H1 (cell line): ENCODE measurements around the gene PSORS1C2. TPM values are rescaled to one million over a fixed set of nuclear protein-coding genes. Genes with fewer than 3 reads are reported as not detected.

Experiments
- BCL11A ChIP-seq, 2 experiments: IDR thresholded peaks; one replicate each; pipeline ENCODE4 v1.6.1; 2011; ENCODE audit warnings: low read depth in 2 of 2, low read length in 2 of 2, mild to moderate bottlenecking in 2 of 2
- CEBPB ChIP-seq: IDR thresholded peaks from 2 replicates; pipeline ENCODE4 v1.6.1; 2012; ENCODE audit warnings: low read depth, low read length
- CHD1 ChIP-seq: IDR thresholded peaks from 2 replicates; pipeline ENCODE4 v1.6.1; 2012; ENCODE audit warnings: low read depth, low read length, improper control_type of control experiment
- GABPA ChIP-seq: IDR thresholded peaks from 2 replicates; pipeline ENCODE4 v1.6.1; 2011; ENCODE audit warnings: mild to moderate bottlenecking, low read length, moderate library complexity, borderline replicate concordance; ENCODE audit not compliant: insufficient read depth
- KDM4A ChIP-seq: IDR thresholded peaks from one replicate; pipeline ENCODE4 v1.7.1; 2012; ENCODE audit warnings: low read depth, mild to moderate bottlenecking, moderate library complexity, low read length, inconsistent platforms; ENCODE audit not compliant: severe bottlenecking
- NANOG ChIP-seq: IDR thresholded peaks from 2 replicates; pipeline ENCODE4 v1.6.1; 2011; ENCODE audit warnings: low read length, low read depth, mild to moderate bottlenecking, inconsistent platforms; ENCODE audit not compliant: insufficient read depth, poor library complexity, severe bottlenecking
- POLR2A ChIP-seq, 2 experiments: IDR thresholded peaks; 1 replicate in 1 of 2; 2 replicates in 1 of 2; pipeline ENCODE4 v1.6.1; 2011; ENCODE audit warnings: low read depth in 2 of 2, low read length in 2 of 2, mild to moderate bottlenecking in 2 of 2; ENCODE audit errors: control extremely low read depth in 1 of 2
- RAD21 ChIP-seq, 2 experiments: IDR thresholded peaks in 1 of 2; conservative IDR thresholded peaks in 1 of 2; 2 replicates each; pipeline ENCODE4 v1.6.1; 2011; ENCODE audit warnings: low read depth in 2 of 2, low read length in 2 of 2, improper control_type of control experiment in 1 of 2, inconsistent platforms in 1 of 2, mild to moderate bottlenecking in 1 of 2, moderate library complexity in 1 of 2
- RNF2 ChIP-seq: fragments of 200-900, 300-1000 bp; sonication (generic); IDR thresholded peaks from 2 replicates; pipeline ENCODE4 v1.7.1; 2016; ENCODE audit warnings: borderline replicate concordance, low read depth, mild to moderate bottlenecking, antibody characterized with exemption, low read length; ENCODE audit not compliant: poor library complexity, severe bottlenecking; ENCODE audit errors: missing control alignments
- SIN3A ChIP-seq, 2 experiments: IDR thresholded peaks in 1 of 2; conservative IDR thresholded peaks in 1 of 2; 2 replicates each; pipeline ENCODE4 v1.6.1; 2011 to 2012; ENCODE audit warnings: low read length in 2 of 2, improper control_type of control experiment in 1 of 2, low read depth in 1 of 2, mild to moderate bottlenecking in 1 of 2
- SP1 ChIP-seq: IDR thresholded peaks from 2 replicates; pipeline ENCODE4 v1.6.1; 2011; ENCODE audit warnings: low read depth, low read length
- SP2 ChIP-seq: IDR thresholded peaks from 2 replicates; pipeline ENCODE4 v1.6.1; 2012; ENCODE audit warnings: mild to moderate bottlenecking, low read length, inconsistent platforms
- SUZ12 ChIP-seq: fragments of 200-600 bp; sonication (generic); IDR thresholded peaks from 2 replicates; pipeline ENCODE4 v1.6.1; 2012; ENCODE audit warnings: mild to moderate bottlenecking, inconsistent platforms, low read length, moderate library complexity, mixed read lengths
- USF2 ChIP-seq: IDR thresholded peaks from 2 replicates; pipeline ENCODE4 v1.6.1; 2011; ENCODE audit warnings: low read length, improper control_type of control experiment
- YY1 ChIP-seq: IDR thresholded peaks from 2 replicates; pipeline ENCODE4 v1.6.1; 2011; ENCODE audit warnings: low read depth, mild to moderate bottlenecking, low read length
- polyA plus RNA-seq, 7 experiments: library from polyadenylated mRNA; depleted of rRNA in 3 of 7; stranded (reverse) in 5 of 7; unstranded in 2 of 7; fragments of >200 nt in 5 of 7; fragments of 200-250 nt in 2 of 7; gene quantifications; 1 replicate in 5 of 7; 2 replicates in 1 of 7; 4 replicates in 1 of 7; pipeline versions ENCODE4 v1.2.1 to v1.2.3, GENCODE V29; 2011 to 2013; ENCODE audit warnings: missing spikeins in 2 of 7, mixed read lengths in 2 of 7
- total RNA-seq: library from RNA; stranded (reverse); fragmentation: NEBNext Ultra II Directional; extraction: Animal tissue kit (Norgen Biotek cat#: 25700); gene quantifications from 2 replicates; pipeline ENCODE4 v1.2.1, GENCODE V29; 2021

Gene PSORS1C2
- total and polyA plus RNA-seq, 2 of the 8 experiments (the other 6 are each of a cell fraction or from before 2014, with no cell fraction given), result 0.11 TPM; not detected in 1

GRCh38 chr6:31162463-31163165 is 23.7 kb upstream of the PSORS1C2 start (continued):
- no peak for TF ChIP-seq KDM4A
- no peak for TF ChIP-seq NANOG
- TF ChIP-seq CEBPB, result no peak
- TF ChIP-seq BCL11A (IDR thresholded peaks at IDR 0.05; ENCODE audit: low read depth in 2 of 2, low read length in 2 of 2), result no peak
- TF ChIP-seq USF2, result no peak
- peak; percentile 26 to 44; a peak in 3 of 4 replicates for TF ChIP-seq RAD21 (IDR thresholded peaks at IDR 0.05 in 1 of 2, conservative IDR thresholded peaks at IDR 0.05 in 1 of 2; ENCODE audit: low read depth in 2 of 2, low read length in 2 of 2)
- TF ChIP-seq SUZ12, result no peak
- no peak for TF ChIP-seq CHD1
- no peak for TF ChIP-seq RNF2
- no peak for TF ChIP-seq GABPA
- no peak for TF ChIP-seq YY1
- no peak for TF ChIP-seq SP1
- TF ChIP-seq SP2, result no peak
- peak; percentile 68 to 71 for TF ChIP-seq POLR2A (IDR thresholded peaks at IDR 0.05; ENCODE audit: control extremely low read depth in 1 of 2, low read depth in 2 of 2, low read length in 2 of 2)
- no peak for TF ChIP-seq SIN3A (conservative IDR thresholded peaks at IDR 0.05 in 1 of 2, IDR thresholded peaks at IDR 0.05 in 1 of 2; ENCODE audit: low read depth in 1 of 2, low read length in 2 of 2)
